ENCODE data around the gene PSMB9.

PSMB9 gene

DNA sequence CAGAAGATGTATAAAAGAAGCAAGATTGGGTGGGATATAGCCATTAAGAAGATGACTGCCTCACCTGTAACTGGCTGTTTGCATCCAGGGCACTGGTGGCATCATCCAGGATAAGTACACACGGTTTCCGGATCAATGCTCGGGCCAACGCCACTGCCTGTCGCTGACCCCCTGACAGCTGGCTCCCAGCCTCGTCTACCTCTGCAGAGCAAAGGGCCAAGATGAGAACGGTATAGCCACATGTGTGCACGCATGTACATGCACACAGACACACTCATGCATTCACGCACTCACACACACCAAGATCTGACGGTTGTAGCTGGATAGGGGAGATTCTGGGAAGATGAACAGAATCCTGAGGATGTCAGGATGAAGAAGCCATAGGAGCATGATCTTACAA is 7.0 kb upstream of the PSMB9 start:
- Histone ChIP-seq H3K79me2 (ENCODE audit: control insufficient read depth, insufficient read depth, low read length, unreplicated experiment) (peaks cover 52% of the 10 kb centered on the region), H3K27ac (ENCODE audit: low read depth, low read length) (no peak overlapping the region), H3K27me3 (ENCODE audit: insufficient read depth, low read length) (no peaks in the 10 kb centered on the region), H2AFZ (ENCODE audit: low read length, unreplicated experiment) (no peak overlapping the region), H3K4me3 (ENCODE audit: low read depth, low read length) (no peak overlapping the region), H3K4me1 (ENCODE audit: control insufficient read depth, insufficient read depth, low read length, unreplicated experiment) (peaks cover 25% of the 10 kb centered on the region), H3K36me3 (ENCODE audit: insufficient read depth, low read length) (peaks cover 53% of the 10 kb centered on the region)

DNA sequence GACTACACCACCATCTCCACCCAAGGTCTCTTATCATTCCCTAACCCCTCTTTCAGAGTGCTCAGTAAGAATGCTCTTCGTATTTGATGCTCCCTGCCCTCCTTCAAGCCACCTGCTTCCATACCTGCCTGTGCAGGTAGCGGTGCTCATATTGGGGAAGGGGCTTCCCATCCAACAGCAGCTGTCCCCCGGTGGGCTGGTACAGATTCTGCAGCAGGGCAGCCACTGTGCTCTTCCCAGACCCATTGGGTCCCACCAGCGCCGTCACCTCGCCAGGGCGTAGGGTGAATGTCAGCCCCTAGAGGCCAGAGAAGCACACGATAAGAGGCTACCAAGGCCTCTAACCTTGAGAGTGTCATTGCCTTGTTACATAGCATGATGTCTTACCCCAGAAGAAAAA is 6.2 kb upstream of the PSMB9 start:
- Histone ChIP-seq H3K27ac (ENCODE audit: low read depth, low read length) (no peak overlapping the region), H3K27me3 (ENCODE audit: insufficient read depth, low read length) (no peaks in the 10 kb centered on the region), H3K4me1 (ENCODE audit: control insufficient read depth, insufficient read depth, low read length, unreplicated experiment) (peaks cover 20% of the 10 kb centered on the region), H3K79me2 (ENCODE audit: control insufficient read depth, insufficient read depth, low read length, unreplicated experiment) (peaks cover 53% of the 10 kb centered on the region), H2AFZ (ENCODE audit: low read length, unreplicated experiment) (no peak overlapping the region), H3K36me3 (ENCODE audit: insufficient read depth, low read length) (peaks cover 48% of the 10 kb centered on the region), H3K4me3 (ENCODE audit: low read depth, low read length) (no peak overlapping the region)

DNA sequence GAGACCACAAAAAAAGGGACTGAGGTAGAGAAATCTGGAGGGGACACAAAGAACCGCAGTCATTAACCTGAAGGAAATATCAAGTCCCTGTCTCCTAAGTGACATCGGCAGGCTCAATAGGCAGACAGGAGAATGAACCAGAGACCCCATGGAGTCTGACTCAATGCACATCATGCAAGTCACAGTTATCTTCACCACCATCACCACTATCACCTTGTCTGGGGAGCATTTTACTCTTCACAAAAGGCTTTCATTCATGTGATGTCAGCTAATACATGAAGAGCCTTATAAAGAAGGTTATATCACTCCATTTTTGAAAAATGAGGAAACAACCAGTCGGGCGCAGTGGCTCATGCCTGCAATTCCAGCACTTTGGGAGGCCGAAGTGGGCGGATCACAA is 4.9 kb upstream of the PSMB9 start:
- peaks cover 48% of the 10 kb centered on the region for H3K36me3 ChIP-seq (ENCODE audit: insufficient read depth, low read length)
- H3K27ac ChIP-seq (ENCODE audit: low read depth, low read length) = no peak overlapping the region
- no peaks in the 10 kb centered on the region for H3K27me3 ChIP-seq (ENCODE audit: insufficient read depth, low read length)
- H3K4me1 ChIP-seq (ENCODE audit: control insufficient read depth, insufficient read depth, low read length, unreplicated experiment) = peaks cover 17% of the 10 kb centered on the region
- peaks cover 46% of the 10 kb centered on the region for H3K79me2 ChIP-seq (ENCODE audit: control insufficient read depth, insufficient read depth, low read length, unreplicated experiment)
- no peak overlapping the region for H3K4me3 ChIP-seq (ENCODE audit: low read depth, low read length)
- H2AFZ ChIP-seq (ENCODE audit: low read length, unreplicated experiment) = no peak overlapping the region

DNA sequence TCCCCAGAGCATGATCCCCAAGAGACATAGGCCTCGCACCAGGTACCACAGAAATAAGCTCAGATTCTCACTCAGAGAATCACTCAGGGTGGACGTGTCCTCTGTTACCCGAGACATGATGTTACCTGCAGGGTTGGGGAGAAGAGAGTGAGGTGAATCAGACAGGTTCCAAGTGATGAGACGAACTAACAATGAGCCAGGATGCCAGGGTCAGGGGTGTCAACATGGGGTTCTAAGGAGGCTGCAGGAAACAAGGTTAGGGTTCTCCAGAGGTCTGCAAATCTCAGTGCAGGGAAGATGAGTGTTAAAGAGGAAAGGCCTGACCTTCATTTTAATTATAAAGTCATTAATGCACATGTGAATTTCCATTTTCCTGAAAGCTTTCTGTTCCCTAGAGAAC is 3.0 kb upstream of the PSMB9 start:
- Histone ChIP-seq H3K36me3 (ENCODE audit: insufficient read depth, low read length) (peaks cover 43% of the 10 kb centered on the region), H2AFZ (ENCODE audit: low read length, unreplicated experiment) (no peak overlapping the region), H3K27me3 (ENCODE audit: insufficient read depth, low read length) (no peaks in the 10 kb centered on the region), H3K4me1 (ENCODE audit: control insufficient read depth, insufficient read depth, low read length, unreplicated experiment) (peaks cover 20% of the 10 kb centered on the region), H3K27ac (ENCODE audit: low read depth, low read length) (no peak overlapping the region), H3K79me2 (ENCODE audit: control insufficient read depth, insufficient read depth, low read length, unreplicated experiment) (peaks cover 62% of the 10 kb centered on the region), H3K4me3 (ENCODE audit: low read depth, low read length) (no peak overlapping the region; the same call in 1 of the 2 replicates)

DNA sequence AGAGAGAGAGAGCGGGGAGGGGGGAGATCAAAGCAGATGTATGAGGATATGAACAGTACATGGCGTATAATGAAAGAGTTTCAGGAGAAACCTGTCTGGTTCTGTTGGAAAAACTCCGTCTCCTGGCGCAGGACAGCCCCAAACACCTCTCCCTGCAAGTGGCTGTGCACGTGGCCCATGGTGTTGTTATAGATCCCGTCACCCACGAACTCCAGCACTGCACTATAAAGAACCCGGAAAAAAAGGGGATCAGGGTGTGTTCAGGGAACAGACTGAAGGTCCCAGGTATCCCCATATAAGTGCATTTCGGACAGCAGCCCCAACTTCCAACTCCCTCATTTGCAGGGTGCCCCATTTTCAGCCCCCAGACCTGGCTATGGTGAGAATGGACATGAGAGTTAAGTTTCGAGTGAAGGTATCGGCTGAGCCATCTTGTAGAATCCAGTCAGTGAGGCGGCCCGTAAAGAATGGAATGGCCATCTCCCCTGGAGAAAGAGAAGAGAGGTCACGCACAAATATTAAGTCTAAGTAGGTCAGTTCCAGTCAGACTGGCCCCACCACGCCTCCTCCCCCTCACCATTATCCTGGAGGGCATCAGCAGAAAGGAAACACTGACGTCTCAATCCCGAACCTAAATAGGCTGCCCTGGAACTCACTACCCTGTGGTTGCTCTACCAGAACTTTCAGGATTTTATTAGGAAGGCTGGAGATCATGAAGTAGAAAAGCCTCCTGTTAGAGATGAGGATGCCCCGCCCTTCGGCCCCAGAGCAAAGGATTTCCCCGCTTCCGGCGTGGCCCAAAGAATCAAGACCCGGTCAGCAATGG is 1.8 kb upstream of the PSMB9 start:
- peaks cover 24% of the 10 kb centered on the region for H3K4me1 ChIP-seq (ENCODE audit: control insufficient read depth, insufficient read depth, low read length, unreplicated experiment)

DNA sequence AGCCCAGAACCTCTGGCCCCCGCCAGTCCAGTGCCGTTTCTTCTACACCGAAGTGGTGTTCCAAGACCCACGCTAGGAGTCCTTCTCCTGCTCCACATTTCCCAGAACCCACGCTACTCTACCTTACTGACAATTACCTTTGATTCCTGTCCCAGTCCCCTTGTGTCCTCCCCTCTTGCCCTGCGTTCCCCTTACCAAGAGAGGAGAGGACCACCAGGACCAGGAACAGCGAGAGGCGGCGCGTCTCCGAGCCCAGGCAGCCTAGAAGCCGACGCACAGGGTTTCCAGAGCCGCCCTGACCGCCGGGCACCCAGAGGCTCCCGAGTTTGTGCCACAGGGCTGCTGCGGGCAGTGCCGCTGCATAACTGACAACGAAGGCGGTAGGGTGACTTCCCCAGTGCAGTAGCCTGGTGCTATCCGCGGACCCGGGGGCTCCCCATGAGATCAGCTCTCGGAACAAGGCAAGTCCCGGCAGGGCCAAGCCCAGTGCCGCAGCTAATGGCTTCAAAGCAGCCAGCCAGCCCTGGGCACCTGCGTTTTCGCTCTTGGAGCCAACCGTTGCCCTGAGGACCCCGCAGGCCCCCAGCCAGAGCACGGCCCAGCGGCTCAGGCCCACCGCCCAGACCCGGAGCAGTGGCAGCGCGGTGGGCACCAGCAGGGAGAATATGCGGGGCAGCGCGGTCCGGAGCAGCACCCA is 1.0 kb upstream of the PSMB9 start:
- peak overlapping the region; percentile 99 for H3K4me3 ChIP-seq (ENCODE audit: low read depth, low read length)
- H3K36me3 ChIP-seq (ENCODE audit: insufficient read depth, low read length) = peaks cover 36% of the 10 kb centered on the region
- H3K79me2 ChIP-seq (ENCODE audit: control insufficient read depth, insufficient read depth, low read length, unreplicated experiment) = peaks cover 56% of the 10 kb centered on the region
- peak overlapping the region; percentile 95 for H3K27ac ChIP-seq (ENCODE audit: low read depth, low read length)
- peaks cover 24% of the 10 kb centered on the region for H3K4me1 ChIP-seq (ENCODE audit: control insufficient read depth, insufficient read depth, low read length, unreplicated experiment)
- peak overlapping the region; percentile 79 for H2AFZ ChIP-seq (ENCODE audit: low read length, unreplicated experiment)
- H3K27me3 ChIP-seq (ENCODE audit: insufficient read depth, low read length) = no peaks in the 10 kb centered on the region

More for the DNA sequence above, 1.8 kb upstream of the PSMB9 start:
- Histone ChIP-seq H3K27me3 (ENCODE audit: insufficient read depth, low read length) (no peaks in the 10 kb centered on the region), H3K36me3 (ENCODE audit: insufficient read depth, low read length) (peaks cover 35% of the 10 kb centered on the region), H3K4me3 (ENCODE audit: low read depth, low read length) (peak overlapping the region; percentile 99), H3K27ac (ENCODE audit: low read depth, low read length) (peak overlapping the region; percentile 95), H3K79me2 (ENCODE audit: control insufficient read depth, insufficient read depth, low read length, unreplicated experiment) (peaks cover 60% of the 10 kb centered on the region), H2AFZ (ENCODE audit: low read length, unreplicated experiment) (peak overlapping the region; percentile 79)

DNA sequence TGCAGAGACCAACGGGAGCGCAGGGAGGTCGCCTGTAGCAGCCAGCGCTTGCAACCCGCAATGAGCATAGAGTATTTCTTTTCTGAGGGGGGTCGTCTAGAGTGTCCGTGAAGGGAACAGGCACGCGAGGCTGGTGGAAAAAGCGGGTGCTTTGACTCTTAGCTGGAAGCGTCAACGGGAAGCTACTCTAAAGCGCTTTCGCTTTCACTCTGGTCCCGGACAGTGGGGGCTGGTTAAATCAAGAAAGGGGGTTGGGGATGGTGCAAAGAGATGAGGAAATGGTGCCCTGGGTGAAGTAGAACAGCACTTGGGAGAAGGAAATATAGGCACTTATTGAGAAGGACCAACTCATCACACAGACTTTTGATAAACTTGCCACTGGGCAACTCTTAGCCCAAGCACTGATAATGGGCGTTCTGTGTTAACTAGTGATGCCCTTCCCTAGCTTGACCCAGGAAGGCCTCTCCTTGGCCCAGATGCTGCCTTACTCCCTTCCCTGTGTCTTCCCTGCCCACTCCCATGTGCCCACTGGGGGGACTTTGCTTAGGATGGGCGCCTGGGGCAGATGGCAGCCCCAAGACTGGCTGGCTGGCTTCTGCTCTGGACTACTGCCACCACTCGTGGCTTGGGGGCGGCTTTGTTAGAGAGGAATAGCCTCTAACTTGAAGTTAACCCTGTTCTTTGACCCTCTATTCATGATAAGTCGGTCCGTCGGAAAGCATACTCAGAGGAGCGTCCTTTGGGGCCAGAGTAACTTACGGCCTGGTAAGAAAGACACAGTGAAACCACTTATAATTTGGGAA is 585 bp downstream of the PSMB9 start:
- Histone ChIP-seq H3K27ac (ENCODE audit: low read depth, low read length) (peak overlapping the region; percentile 95), H3K4me1 (ENCODE audit: control insufficient read depth, insufficient read depth, low read length, unreplicated experiment) (peaks cover 24% of the 10 kb centered on the region), H2AFZ (ENCODE audit: low read length, unreplicated experiment) (peak overlapping the region; percentile 68), H3K36me3 (ENCODE audit: insufficient read depth, low read length) (peaks cover 28% of the 10 kb centered on the region), H3K79me2 (ENCODE audit: control insufficient read depth, insufficient read depth, low read length, unreplicated experiment) (peaks cover 56% of the 10 kb centered on the region), H3K4me3 (ENCODE audit: low read depth, low read length) (peak overlapping the region; percentile 99), H3K27me3 (ENCODE audit: insufficient read depth, low read length) (no peaks in the 10 kb centered on the region)

DNA sequence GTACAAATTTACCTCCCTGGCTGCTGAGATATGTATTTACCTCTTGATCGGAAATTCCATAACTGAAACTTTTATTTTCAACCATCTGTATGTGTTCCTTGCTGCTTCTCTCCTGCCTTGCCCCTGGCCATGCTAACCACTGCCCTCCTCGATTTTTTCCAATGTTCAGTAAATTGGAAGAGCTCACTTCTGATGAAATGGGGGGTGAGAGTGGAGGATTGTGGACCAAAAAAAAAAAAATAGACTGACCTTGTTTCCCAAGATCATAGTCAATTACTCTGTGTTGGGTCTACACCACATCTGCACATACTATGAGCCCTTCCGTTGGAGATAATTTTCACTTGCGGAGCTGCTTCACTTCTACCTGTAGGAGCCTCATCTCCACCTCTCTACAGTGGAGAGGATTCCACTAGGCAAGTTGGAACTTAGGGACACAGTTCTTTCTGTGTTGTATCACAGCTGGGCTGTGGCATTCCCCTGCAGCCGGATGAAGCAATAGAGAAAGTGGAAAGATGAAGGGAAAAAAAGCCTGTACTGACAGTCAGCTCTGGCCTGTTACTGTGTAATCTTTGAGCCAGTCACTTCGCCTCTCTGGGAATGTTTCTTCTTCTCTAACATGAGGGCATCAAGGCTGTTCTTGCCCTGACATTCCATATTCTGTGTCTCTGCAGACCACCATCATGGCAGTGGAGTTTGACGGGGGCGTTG is 1.6 kb downstream of the PSMB9 start:
- H3K4me3 ChIP-seq (ENCODE audit: low read depth, low read length) = peak overlapping the region; percentile 99

DNA sequence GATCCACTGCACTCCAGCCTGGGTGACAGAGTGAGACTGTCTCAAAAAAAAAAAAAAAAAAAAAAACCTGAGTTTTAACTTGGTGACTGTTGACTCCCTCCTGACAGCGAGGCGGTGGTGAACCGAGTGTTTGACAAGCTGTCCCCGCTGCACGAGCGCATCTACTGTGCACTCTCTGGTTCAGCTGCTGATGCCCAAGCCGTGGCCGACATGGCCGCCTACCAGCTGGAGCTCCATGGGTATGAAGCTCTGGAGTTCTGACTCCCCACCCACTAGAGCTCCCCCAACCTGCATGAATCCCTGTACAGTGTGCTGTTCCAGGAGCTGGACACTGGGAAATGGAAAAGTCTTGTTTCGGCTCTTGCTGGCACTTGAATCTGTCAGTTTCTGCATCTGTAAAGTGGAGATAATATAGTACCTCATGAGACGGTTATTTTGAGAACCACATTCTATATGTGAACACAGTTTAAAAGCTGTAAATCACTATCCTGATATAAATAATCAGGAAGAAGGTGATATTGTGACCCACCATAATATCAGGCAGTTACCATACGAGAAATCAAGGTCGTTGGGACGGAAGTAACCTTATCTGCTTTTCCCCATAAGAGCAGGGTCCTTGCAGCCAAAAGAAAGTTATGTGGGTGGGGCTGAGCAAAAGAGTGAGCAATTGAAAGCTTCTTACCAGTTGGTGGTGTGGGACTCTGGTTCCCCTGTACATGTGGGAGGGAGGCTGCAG is 3.3 kb downstream of the PSMB9 start:
- no peak overlapping the region for H3K27ac ChIP-seq (ENCODE audit: low read depth, low read length)
- H2AFZ ChIP-seq (ENCODE audit: low read length, unreplicated experiment) = no peak overlapping the region
- no peaks in the 10 kb centered on the region for H3K27me3 ChIP-seq (ENCODE audit: insufficient read depth, low read length)
- H3K4me3 ChIP-seq (ENCODE audit: low read depth, low read length) = no peak overlapping the region
- peaks cover 21% of the 10 kb centered on the region for H3K36me3 ChIP-seq (ENCODE audit: insufficient read depth, low read length)
- H3K4me1 ChIP-seq (ENCODE audit: control insufficient read depth, insufficient read depth, low read length, unreplicated experiment) = peaks cover 14% of the 10 kb centered on the region
- peaks cover 29% of the 10 kb centered on the region for H3K79me2 ChIP-seq (ENCODE audit: control insufficient read depth, insufficient read depth, low read length, unreplicated experiment)

More for the DNA sequence above, 1.6 kb downstream of the PSMB9 start:
- H3K4me1 ChIP-seq (ENCODE audit: control insufficient read depth, insufficient read depth, low read length, unreplicated experiment) = peaks cover 24% of the 10 kb centered on the region
- peaks cover 46% of the 10 kb centered on the region for H3K79me2 ChIP-seq (ENCODE audit: control insufficient read depth, insufficient read depth, low read length, unreplicated experiment)
- no peak overlapping the region for H2AFZ ChIP-seq (ENCODE audit: low read length, unreplicated experiment)
- no peak overlapping the region for H3K27ac ChIP-seq (ENCODE audit: low read depth, low read length)
- no peaks in the 10 kb centered on the region for H3K27me3 ChIP-seq (ENCODE audit: insufficient read depth, low read length)
- peaks cover 27% of the 10 kb centered on the region for H3K36me3 ChIP-seq (ENCODE audit: insufficient read depth, low read length)
